ENCODE measurements around the gene INPP5F. TPM values are rescaled to one million over a fixed set of nuclear protein-coding genes. Genes with fewer than 3 reads are reported as not detected.

Gene INPP5F
- polyA plus RNA-seq, 1 of the 3 experiments (the other 2 are of a cell fraction), result 7.8 TPM

DNA sequence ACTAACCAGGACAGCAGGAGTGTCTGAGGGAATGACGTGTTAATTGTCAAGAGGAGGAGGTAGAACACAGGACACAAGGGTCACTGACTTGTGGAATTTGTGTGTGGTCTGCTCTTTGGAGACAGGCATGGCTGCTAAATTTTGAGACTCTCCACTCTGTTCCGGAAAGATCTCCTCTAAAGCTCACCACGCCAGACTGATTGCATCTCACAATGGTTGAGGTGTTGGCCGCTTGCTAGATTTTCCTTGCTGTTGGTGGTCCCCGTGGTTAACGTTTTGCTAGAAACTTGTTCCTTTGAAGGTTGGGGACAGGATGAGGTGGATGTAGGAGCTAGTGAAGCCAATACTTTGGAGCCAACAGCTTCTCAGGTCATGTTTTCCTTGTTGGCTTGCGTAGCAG is 89.8 kb downstream of the INPP5F start:
- no peak overlapping the region for H3K4me3 ChIP-seq (ENCODE audit: low read depth in 2 of 2, low read length in 1 of 2)
- no peaks in the 10 kb centered on the region for H3K4me1 ChIP-seq (ENCODE audit: control insufficient read depth in 1 of 2, insufficient read depth in 2 of 2, low read depth in 1 of 2, low read length in 1 of 2)
- H3K36me3 ChIP-seq (replicated peaks in 1 of 2; ENCODE audit: control insufficient read depth in 1 of 2, insufficient read depth in 2 of 2, low read length in 1 of 2), result peaks cover 13 to 18% of the 10 kb centered on the region in 2 experiments
- H3K9me3 ChIP-seq, result no peaks in the 10 kb centered on the region
- no peak overlapping the region for H3K9ac ChIP-seq
- ChIA-PET CTCF (interaction anchor here (1.0 to 1.9 kb wide), 3 partner anchors 13 to 130 kb away, joined by 3 to 7 read pairs (median 3); no protein-coding TSS in a partner anchor), POLR2A (no interaction called here)
- DNase-seq, result no peak
- no peaks in the 10 kb centered on the region for H3K79me2 ChIP-seq (ENCODE audit: insufficient read depth)
- peaks cover 8% of the 10 kb centered on the region for H3F3A ChIP-seq (replicated peaks; ENCODE audit: insufficient read depth)
- H3K27me3 ChIP-seq (ENCODE audit: insufficient read depth), result no peaks in the 10 kb centered on the region
- H3K27ac ChIP-seq (ENCODE audit: low read depth in 2 of 2, low read length in 1 of 2), result no peak overlapping the region
- H4K20me1 ChIP-seq (ENCODE audit: insufficient read depth), result no peaks in the 10 kb centered on the region
- no peak overlapping the region for H3K4me2 ChIP-seq
- no peak overlapping the region for H2AFZ ChIP-seq (ENCODE audit: low read depth)
- WGBS (ENCODE audit: low lambda C conversion rate), result 89% methylated on average over 7 of the region's 7 CpGs
- no peaks in the 10 kb centered on the region for H3K9me2 ChIP-seq
- TF ChIP-seq RCOR1 (IDR thresholded peaks at IDR 0.05; ENCODE audit: low read length) (no peak), GATA2 (CRISPR knock-in tag; IDR thresholded peaks at IDR 0.05) (no peak), SMC3 (IDR thresholded peaks at IDR 0.05; ENCODE audit: low read depth, low read length) (no peak), GABPA (IDR thresholded peaks at IDR 0.05; ENCODE audit: low read depth) (no peak), RAD21 (IDR thresholded peaks at IDR 0.05; ENCODE audit: low read length) (no peak)

DNA sequence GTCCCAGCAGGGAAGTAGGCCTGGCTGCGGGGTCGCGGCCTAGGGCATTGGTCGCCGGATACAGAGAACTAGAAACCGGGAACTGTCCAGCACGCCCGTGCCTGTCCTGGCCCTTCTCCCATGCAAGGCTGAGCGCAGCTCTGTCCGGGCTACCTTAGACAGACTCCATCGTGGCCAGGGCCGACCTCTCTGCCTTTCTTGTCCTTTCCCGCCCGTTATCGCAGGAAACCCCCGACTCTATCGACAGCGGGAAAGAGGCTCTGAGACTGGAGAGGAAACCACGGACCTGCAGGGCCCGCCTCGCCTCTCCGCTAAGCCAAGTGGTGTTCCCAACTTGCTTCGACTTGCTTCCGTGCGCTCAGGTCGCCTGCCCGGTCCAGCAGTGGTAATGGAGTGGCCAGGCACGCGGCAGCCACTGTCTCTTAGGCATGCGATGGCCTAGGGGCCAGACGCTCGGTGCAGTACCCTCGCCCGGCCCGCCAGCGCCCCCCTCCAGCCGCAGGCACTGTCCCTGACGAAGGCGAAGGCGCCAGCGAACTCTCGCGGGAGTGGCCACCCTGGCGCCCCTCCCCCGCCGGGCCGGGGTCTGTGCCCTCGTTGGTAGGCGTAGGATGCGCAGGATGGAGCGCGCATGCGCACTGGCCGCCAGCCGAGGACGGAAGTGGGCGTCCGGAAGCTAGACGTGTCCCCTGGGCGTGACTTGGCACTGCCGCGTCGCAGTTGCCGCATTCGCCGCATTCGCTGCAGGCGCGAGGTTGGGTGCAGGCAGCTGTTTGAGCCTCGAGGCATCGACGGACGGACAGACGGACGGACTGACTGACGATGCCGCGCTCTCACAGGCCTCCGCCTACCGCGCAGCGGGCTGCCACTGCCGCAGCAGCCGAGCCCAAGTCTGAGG is 92.4 kb downstream of the INPP5F start:
- CTCF ChIA-PET, result interaction anchor here (0.7 to 1.6 kb wide), 5 partner anchors 20 to 93 kb away, joined by 3 to 6 read pairs (median 3); no protein-coding TSS in a partner anchor
- Histone ChIP-seq H3K4me2 (no peak overlapping the region), H3K79me2 (ENCODE audit: insufficient read depth) (no peaks in the 10 kb centered on the region), H3K4me3 (ENCODE audit: low read depth in 2 of 2, low read length in 1 of 2) (peak overlapping the region in 1 of 2 experiments; percentile 28; a peak in 1 of 4 replicates), H3K27me3 (ENCODE audit: insufficient read depth) (no peaks in the 10 kb centered on the region), H3K9ac (no peak overlapping the region), H3F3A (replicated peaks; ENCODE audit: insufficient read depth) (peaks cover 8% of the 10 kb centered on the region), H3K9me2 (no peaks in the 10 kb centered on the region), H3K4me1 (ENCODE audit: control insufficient read depth in 1 of 2, insufficient read depth in 2 of 2, low read depth in 1 of 2, low read length in 1 of 2) (no peaks in the 10 kb centered on the region), H3K9me3 (no peaks in the 10 kb centered on the region), H2AFZ (ENCODE audit: low read depth) (no peak overlapping the region), H4K20me1 (ENCODE audit: insufficient read depth) (no peaks in the 10 kb centered on the region), H3K27ac (ENCODE audit: low read depth in 2 of 2, low read length in 1 of 2) (no peak overlapping the region), H3K36me3 (replicated peaks in 1 of 2; ENCODE audit: control insufficient read depth in 1 of 2, insufficient read depth in 2 of 2, low read length in 1 of 2) (peaks cover 2 to 17% of the 10 kb centered on the region in 2 experiments)
- peak; percentile 91 for DNase-seq
- WGBS (ENCODE audit: low lambda C conversion rate), result 93% methylated on average over 48 of the region's 84 CpGs
- POLR2A ChIA-PET, result interaction anchor here (0.6 kb wide), 1 partner anchor 66 kb away, joined by 9 read pairs; no protein-coding TSS in a partner anchor
- no peak for TF ChIP-seq POLR2AphosphoS5 (IDR thresholded peaks at IDR 0.05; ENCODE audit: low read depth, low read length)
- no peak for TF ChIP-seq RXRA (IDR thresholded peaks at IDR 0.05; ENCODE audit: borderline replicate concordance, low read depth)
- TF ChIP-seq, protein P1, sequence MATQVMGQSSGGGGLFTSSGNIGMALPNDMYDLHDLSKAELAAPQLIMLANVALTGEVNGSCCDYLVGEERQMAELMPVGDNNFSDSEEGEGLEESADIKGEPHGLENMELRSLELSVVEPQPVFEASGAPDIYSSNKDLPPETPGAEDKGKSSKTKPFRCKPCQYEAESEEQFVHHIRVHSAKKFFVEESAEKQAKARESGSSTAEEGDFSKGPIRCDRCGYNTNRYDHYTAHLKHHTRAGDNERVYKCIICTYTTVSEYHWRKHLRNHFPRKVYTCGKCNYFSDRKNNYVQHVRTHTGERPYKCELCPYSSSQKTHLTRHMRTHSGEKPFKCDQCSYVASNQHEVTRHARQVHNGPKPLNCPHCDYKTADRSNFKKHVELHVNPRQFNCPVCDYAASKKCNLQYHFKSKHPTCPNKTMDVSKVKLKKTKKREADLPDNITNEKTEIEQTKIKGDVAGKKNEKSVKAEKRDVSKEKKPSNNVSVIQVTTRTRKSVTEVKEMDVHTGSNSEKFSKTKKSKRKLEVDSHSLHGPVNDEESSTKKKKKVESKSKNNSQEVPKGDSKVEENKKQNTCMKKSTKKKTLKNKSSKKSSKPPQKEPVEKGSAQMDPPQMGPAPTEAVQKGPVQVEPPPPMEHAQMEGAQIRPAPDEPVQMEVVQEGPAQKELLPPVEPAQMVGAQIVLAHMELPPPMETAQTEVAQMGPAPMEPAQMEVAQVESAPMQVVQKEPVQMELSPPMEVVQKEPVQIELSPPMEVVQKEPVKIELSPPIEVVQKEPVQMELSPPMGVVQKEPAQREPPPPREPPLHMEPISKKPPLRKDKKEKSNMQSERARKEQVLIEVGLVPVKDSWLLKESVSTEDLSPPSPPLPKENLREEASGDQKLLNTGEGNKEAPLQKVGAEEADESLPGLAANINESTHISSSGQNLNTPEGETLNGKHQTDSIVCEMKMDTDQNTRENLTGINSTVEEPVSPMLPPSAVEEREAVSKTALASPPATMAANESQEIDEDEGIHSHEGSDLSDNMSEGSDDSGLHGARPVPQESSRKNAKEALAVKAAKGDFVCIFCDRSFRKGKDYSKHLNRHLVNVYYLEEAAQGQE (IDR thresholded peaks at IDR 0.05; ENCODE audit: low read depth, low read length), result peak; percentile 71; the same call in 1 of the 2 replicates
- TF ChIP-seq JUND (IDR thresholded peaks at IDR 0.05), result no peak
- no peak for TF ChIP-seq MXI1 (IDR thresholded peaks at IDR 0.05; ENCODE audit: low read depth, low read length)
- TF ChIP-seq RFX5 (IDR thresholded peaks at IDR 0.05; ENCODE audit: low read length), result no peak
- TF ChIP-seq NRF1 (IDR thresholded peaks at IDR 0.05; ENCODE audit: low read depth, low read length), result peak; percentile 37; the same call in 1 of the 2 replicates
- no peak for TF ChIP-seq EP300 (IDR thresholded peaks at IDR 0.05; ENCODE audit: borderline replicate concordance in 1 of 2, low read depth in 1 of 2, low read length in 1 of 2)
- TF ChIP-seq GABPA (IDR thresholded peaks at IDR 0.05; ENCODE audit: low read depth), result no peak
- no peak for TF ChIP-seq GATA2 (CRISPR knock-in tag; IDR thresholded peaks at IDR 0.05)
- peak; percentile 82 for TF ChIP-seq CHD2 (IDR thresholded peaks at IDR 0.05; ENCODE audit: low read length, partially characterized antibody)
- TF ChIP-seq, protein P2, sequence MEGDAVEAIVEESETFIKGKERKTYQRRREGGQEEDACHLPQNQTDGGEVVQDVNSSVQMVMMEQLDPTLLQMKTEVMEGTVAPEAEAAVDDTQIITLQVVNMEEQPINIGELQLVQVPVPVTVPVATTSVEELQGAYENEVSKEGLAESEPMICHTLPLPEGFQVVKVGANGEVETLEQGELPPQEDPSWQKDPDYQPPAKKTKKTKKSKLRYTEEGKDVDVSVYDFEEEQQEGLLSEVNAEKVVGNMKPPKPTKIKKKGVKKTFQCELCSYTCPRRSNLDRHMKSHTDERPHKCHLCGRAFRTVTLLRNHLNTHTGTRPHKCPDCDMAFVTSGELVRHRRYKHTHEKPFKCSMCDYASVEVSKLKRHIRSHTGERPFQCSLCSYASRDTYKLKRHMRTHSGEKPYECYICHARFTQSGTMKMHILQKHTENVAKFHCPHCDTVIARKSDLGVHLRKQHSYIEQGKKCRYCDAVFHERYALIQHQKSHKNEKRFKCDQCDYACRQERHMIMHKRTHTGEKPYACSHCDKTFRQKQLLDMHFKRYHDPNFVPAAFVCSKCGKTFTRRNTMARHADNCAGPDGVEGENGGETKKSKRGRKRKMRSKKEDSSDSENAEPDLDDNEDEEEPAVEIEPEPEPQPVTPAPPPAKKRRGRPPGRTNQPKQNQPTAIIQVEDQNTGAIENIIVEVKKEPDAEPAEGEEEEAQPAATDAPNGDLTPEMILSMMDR (IDR thresholded peaks at IDR 0.05), result no peak
- TF ChIP-seq SMC3 (IDR thresholded peaks at IDR 0.05; ENCODE audit: low read depth, low read length), result no peak
- TF ChIP-seq SIN3A (IDR thresholded peaks at IDR 0.05; ENCODE audit: borderline replicate concordance, low read depth, low read length), result no peak
- no peak for TF ChIP-seq ELF1 (IDR thresholded peaks at IDR 0.05)
- no peak for TF ChIP-seq FOXM1 (IDR thresholded peaks at IDR 0.05; ENCODE audit: low read depth)
- TF ChIP-seq, protein P3, sequence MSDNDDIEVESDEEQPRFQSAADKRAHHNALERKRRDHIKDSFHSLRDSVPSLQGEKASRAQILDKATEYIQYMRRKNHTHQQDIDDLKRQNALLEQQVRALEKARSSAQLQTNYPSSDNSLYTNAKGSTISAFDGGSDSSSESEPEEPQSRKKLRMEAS (IDR thresholded peaks at IDR 0.05; ENCODE audit: low read depth), result no peak

All from SK-N-SH (cell line).